ENCODE measurements around the gene ZNF107. TPM values are rescaled to one million over a fixed set of nuclear protein-coding genes. Genes with fewer than 3 reads are reported as not detected.

ZNF107 gene
- total RNA-seq, 1 donor, result 1.8 TPM

DNA sequence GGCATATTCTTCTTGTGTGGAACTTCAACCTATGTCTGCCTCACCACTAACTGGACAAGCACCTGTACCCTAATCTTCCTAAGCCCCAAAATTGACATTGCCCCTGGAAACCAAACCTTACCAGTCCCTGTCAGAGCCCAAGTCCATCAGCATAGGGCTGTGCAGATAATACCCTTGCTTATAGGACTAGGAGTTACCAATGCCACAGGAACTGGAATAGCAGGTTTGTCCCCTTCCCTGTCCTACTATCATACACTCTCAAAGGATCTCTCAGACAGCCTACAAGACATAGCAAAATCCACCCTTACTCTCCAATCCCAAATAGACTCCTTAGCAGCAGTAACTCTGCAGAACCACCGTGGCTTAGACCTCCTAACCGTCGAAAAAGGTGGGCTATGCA lies 19.8 kb downstream of the ZNF107 start:
- no peak overlapping the region for H3K4me2 ChIP-seq (ENCODE audit: insufficient read depth, low read length)
- no peak for DNase-seq (ENCODE audit: insufficient read length, low spot score, missing footprints)
- H3K27ac ChIP-seq (ENCODE audit: low read depth, low read length), result no peak overlapping the region
- peaks cover 29% of the 10 kb centered on the region for H3K36me3 ChIP-seq (ENCODE audit: insufficient read depth, low read length)
- no peaks in the 10 kb centered on the region for H3K4me1 ChIP-seq (ENCODE audit: insufficient read depth, low read length)
- H3K79me2 ChIP-seq (ENCODE audit: insufficient read depth, low read length), result peaks cover 11% of the 10 kb centered on the region
- no peaks in the 10 kb centered on the region for H3K27me3 ChIP-seq (ENCODE audit: insufficient read depth, low read length)
- TF ChIP-seq, protein P1, sequence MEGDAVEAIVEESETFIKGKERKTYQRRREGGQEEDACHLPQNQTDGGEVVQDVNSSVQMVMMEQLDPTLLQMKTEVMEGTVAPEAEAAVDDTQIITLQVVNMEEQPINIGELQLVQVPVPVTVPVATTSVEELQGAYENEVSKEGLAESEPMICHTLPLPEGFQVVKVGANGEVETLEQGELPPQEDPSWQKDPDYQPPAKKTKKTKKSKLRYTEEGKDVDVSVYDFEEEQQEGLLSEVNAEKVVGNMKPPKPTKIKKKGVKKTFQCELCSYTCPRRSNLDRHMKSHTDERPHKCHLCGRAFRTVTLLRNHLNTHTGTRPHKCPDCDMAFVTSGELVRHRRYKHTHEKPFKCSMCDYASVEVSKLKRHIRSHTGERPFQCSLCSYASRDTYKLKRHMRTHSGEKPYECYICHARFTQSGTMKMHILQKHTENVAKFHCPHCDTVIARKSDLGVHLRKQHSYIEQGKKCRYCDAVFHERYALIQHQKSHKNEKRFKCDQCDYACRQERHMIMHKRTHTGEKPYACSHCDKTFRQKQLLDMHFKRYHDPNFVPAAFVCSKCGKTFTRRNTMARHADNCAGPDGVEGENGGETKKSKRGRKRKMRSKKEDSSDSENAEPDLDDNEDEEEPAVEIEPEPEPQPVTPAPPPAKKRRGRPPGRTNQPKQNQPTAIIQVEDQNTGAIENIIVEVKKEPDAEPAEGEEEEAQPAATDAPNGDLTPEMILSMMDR (IDR thresholded peaks at IDR 0.05; ENCODE audit: extremely low read depth, low read depth, low read length), result no peak
- H4K20me1 ChIP-seq (ENCODE audit: insufficient read depth, low read length), result no peaks in the 10 kb centered on the region
- H3K9me3 ChIP-seq (ENCODE audit: low read depth, low read length), result no peaks in the 10 kb centered on the region
- H2AFZ ChIP-seq (ENCODE audit: low read length), result no peak overlapping the region
- H3K4me3 ChIP-seq (ENCODE audit: insufficient read depth, low read length), result no peak overlapping the region

GRCh38 chr7:64686493-64687184 lies 20.7 kb downstream of the ZNF107 start:
- H2AFZ ChIP-seq (ENCODE audit: low read length), result no peak overlapping the region
- no peak overlapping the region for H3K27ac ChIP-seq (ENCODE audit: low read depth, low read length)
- no peak overlapping the region for H3K4me2 ChIP-seq (ENCODE audit: insufficient read depth, low read length)
- H3K36me3 ChIP-seq (ENCODE audit: insufficient read depth, low read length), result peaks cover 31% of the 10 kb centered on the region
- peaks cover 11% of the 10 kb centered on the region for H3K79me2 ChIP-seq (ENCODE audit: insufficient read depth, low read length)
- no peak for DNase-seq (ENCODE audit: insufficient read length, low spot score, missing footprints)
- TF ChIP-seq, protein P1 (IDR thresholded peaks at IDR 0.05; ENCODE audit: extremely low read depth, low read depth, low read length), result no peak
- no peaks in the 10 kb centered on the region for H4K20me1 ChIP-seq (ENCODE audit: insufficient read depth, low read length)
- no peaks in the 10 kb centered on the region for H3K27me3 ChIP-seq (ENCODE audit: insufficient read depth, low read length)
- no peaks in the 10 kb centered on the region for H3K9me3 ChIP-seq (ENCODE audit: low read depth, low read length)
- H3K4me1 ChIP-seq (ENCODE audit: insufficient read depth, low read length), result no peaks in the 10 kb centered on the region
- no peak overlapping the region for H3K4me3 ChIP-seq (ENCODE audit: insufficient read depth, low read length)

DNA sequence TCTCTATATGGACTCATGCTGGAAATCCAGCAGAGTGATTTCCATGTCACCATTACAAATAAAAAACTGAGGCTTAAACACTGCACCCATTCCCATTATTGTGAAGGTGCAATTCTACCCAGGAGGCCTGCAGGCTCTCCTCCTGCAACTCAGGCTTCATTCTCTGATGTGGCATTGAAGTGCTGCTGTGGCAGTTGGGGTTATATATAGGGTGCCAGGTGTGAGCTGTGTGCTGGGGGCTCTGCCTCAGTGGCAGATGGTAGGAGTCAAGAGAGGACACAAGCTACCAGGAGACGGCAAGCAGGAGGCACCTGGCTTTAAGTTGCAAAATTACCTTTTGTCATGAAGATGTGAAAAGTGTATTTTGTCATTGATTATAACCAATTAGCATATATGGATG lies 21.3 kb downstream of the ZNF107 start:
- H3K36me3 ChIP-seq (ENCODE audit: insufficient read depth, low read length), result peaks cover 30% of the 10 kb centered on the region
- H2AFZ ChIP-seq (ENCODE audit: low read length), result no peak overlapping the region
- no peaks in the 10 kb centered on the region for H3K4me1 ChIP-seq (ENCODE audit: insufficient read depth, low read length)
- H3K27me3 ChIP-seq (ENCODE audit: insufficient read depth, low read length), result no peaks in the 10 kb centered on the region
- no peaks in the 10 kb centered on the region for H4K20me1 ChIP-seq (ENCODE audit: insufficient read depth, low read length)
- H3K4me3 ChIP-seq (ENCODE audit: insufficient read depth, low read length), result no peak overlapping the region
- no peak overlapping the region for H3K27ac ChIP-seq (ENCODE audit: low read depth, low read length)
- TF ChIP-seq, protein P1 (IDR thresholded peaks at IDR 0.05; ENCODE audit: extremely low read depth, low read depth, low read length), result no peak
- H3K9me3 ChIP-seq (ENCODE audit: low read depth, low read length), result no peaks in the 10 kb centered on the region
- DNase-seq (ENCODE audit: insufficient read length, low spot score, missing footprints), result no peak
- peaks cover 11% of the 10 kb centered on the region for H3K79me2 ChIP-seq (ENCODE audit: insufficient read depth, low read length)
- no peak overlapping the region for H3K4me2 ChIP-seq (ENCODE audit: insufficient read depth, low read length)

- Histone ChIP-seq H3K4me2 (ENCODE audit: insufficient read depth, low read length) (no peak overlapping the region), H3K4me3 (ENCODE audit: insufficient read depth, low read length) (no peak overlapping the region), H3K4me1 (ENCODE audit: insufficient read depth, low read length) (no peaks in the 10 kb centered on the region), H3K27me3 (ENCODE audit: insufficient read depth, low read length) (no peaks in the 10 kb centered on the region), H3K79me2 (ENCODE audit: insufficient read depth, low read length) (peaks cover 15% of the 10 kb centered on the region), H3K36me3 (ENCODE audit: insufficient read depth, low read length) (peaks cover 26% of the 10 kb centered on the region), H4K20me1 (ENCODE audit: insufficient read depth, low read length) (no peaks in the 10 kb centered on the region), H2AFZ (ENCODE audit: low read length) (no peak overlapping the region), H3K27ac (ENCODE audit: low read depth, low read length) (no peak overlapping the region), H3K9me3 (ENCODE audit: low read depth, low read length) (no peaks in the 10 kb centered on the region)
- TF ChIP-seq, protein P1 (IDR thresholded peaks at IDR 0.05; ENCODE audit: extremely low read depth, low read depth, low read length), result no peak
- DNase-seq (ENCODE audit: insufficient read length, low spot score, missing footprints), result no peak
Observed at GRCh38 chr7:64688988-64689387, 23.1 kb downstream of the ZNF107 start.
